Muscle of arm (tissue), 12 donors: ENCODE measurements around the gene GDNF. TPM values are rescaled to one million over a fixed set of nuclear protein-coding genes. Genes with fewer than 3 reads are reported as not detected.
"Not testable (repeated sequence)": the region's sequence is repeated elsewhere in the genome, so short reads cannot be mapped to it uniquely, and the experiment has no call there.

Experiments
- DNase-seq: peaks from one replicate; pipeline ENCODE4 v3.0.0-alpha.2; 2013
- polyA plus RNA-seq, 12 donors: library from polyadenylated mRNA; unstranded; fragments of 120-200 nt; gene quantifications; one replicate each; pipeline ENCODE4 v1.2.1, GENCODE V29; 2013; ENCODE audit not compliant: insufficient read length in 12 of 12

The GDNF gene
- polyA plus RNA-seq, 12 donors: 1.6 to 17.4 (median 5.6) TPM; not detected in 2

DNA sequence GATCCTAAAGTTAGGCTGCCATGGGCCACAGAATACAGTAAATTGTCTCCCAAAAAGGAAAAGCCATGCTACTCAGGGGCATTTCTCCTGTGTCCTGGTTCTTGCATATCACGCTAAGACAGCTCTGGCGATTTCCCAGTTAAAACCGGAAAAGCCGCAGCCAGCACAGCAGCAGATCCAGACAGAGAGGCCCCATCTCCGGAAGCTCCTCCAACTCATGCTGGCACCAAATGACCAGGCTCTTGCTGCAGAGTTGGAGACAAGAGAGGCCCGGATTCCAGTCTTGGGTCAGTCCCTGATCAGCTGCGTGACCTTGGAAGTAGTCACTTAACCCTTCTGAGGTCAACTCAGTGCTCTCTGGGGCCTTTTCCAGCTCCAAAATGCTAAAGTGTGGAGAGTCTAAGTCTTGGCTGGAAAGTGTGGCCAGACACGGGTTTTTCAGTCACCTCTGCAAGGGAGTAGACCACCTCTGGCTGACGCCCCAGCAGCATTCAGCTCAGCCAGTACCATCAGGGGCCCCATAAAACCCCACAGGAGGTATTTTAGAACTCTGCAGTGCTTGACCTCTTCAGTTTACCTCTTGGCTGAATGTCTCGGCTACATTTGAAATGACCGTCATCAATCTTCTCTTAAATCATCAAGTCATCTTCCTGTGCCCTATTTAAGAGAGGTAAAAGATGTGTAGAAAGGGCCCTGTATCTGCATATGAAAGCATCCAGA lies 16.2 kb downstream of the GDNF start:
- DNase-seq: no peak

DNA sequence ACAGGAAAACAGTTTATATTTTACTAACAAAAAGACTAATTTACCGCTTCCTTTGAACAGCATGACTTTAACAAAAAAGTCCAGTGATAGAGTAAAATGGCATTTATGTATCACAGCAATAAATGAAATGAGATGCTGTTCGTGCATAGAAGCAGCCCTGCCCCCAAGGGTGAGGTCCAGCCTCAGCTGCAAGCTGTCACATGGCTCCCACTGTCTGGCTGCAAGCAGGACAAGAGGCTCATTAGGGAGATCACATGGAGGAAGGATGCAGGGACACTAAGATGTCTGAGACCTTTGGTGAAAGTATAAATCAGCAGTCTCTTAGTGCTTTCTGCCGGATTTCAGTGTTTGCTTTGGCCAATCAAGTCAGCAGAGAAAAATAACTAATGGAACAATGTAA lies 23.0 kb downstream of the GDNF start:
- DNase-seq: no peak

DNA sequence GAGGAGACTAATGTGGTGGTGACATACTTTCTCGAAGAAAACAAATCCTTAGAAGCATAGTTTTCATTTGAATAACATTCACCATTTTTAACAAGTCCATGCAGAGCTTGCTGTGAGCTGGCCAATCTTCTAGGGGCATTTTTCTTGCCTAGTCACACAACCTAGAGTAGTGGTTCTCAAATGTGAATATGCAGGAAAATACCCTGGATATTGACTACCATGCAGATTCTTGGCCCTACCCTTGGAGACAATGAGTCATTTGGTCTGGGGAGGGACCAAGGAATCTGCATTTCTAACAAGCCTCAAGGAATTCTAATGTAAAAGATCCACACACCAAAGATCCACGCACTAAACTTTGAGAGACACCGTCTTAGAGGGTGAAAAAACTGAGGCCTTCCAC lies 23.5 kb downstream of the GDNF start:
- DNase-seq: no peak

GRCh38 chr5:37815913-37816312 lies 23.9 kb downstream of the GDNF start:
- no peak for DNase-seq

- no peak for DNase-seq
Observed at GRCh38 chr5:37814699-37815098, 25.1 kb downstream of the GDNF start.

- no peak for DNase-seq
Observed at GRCh38 chr5:37812365-37812764, 27.5 kb downstream of the GDNF start.

DNA sequence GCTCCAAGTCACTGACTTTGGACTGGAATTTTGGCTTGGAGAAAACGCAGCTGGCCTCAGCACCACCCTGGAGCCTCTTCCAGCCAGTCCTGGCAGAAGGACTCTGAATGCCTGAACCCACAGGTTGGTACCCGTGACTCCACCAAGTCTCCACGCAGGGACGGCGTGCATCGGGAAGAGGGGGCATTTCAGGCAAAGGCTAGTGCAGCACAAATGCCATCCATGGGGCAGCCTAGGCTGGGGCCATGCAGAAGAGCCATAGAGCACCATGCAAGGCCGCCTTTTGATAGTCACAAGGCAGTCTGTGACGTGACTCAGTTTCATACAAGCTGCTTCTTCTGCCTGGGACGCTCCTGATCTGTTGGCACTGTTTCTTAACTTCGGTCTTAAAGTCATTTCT lies 28.0 kb downstream of the GDNF start:
- DNase-seq: no peak

DNA sequence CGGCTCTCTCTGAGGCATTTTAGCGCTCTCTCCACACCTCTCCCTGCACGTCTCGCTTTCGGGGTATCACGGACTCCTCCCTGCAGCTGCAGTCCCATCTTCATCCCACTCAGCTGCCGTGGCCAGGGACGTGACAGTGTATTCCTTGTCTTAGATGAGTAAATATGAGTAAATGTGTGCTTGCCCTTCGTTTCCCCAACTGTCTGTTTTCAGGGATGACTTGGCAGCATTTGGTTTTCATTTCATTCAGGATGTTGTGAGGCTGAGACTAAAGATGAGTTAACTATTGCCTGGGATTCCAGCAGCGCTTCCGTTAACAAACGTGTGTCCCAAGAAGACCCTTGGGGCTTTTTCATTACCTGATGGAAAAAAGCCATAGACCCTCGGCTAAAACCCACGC lies 29.5 kb downstream of the GDNF start:
- no peak for DNase-seq

GRCh38 chr5:37808945-37809344 lies 30.9 kb downstream of the GDNF start:
- DNase-seq: no peak

- peak; percentile 19 for DNase-seq
Observed at GRCh38 chr5:37807621-37808301, 32.1 kb downstream of the GDNF start.

GRCh38 chr5:37807015-37807414 lies 32.8 kb downstream of the GDNF start:
- DNase-seq: no peak

DNA sequence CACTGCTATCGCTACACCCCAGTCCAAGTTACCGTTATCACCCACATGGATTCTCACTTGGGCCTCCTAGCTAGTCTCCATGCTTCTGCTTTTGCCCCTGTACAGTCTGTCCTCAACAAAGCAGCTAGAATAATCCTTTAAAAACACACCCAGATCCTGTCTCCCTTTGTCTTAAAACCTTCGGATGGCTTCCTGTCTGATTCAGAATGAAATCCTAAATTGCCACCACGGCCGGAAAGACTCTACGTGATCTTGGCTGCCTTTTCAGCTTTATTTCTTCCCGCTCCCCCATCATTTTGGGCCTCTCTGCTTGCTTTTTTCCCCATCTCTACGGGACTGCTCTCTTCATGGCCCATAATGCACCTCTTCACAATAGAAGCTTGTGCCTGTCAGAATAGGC lies 33.4 kb downstream of the GDNF start:
- DNase-seq: no peak

DNA sequence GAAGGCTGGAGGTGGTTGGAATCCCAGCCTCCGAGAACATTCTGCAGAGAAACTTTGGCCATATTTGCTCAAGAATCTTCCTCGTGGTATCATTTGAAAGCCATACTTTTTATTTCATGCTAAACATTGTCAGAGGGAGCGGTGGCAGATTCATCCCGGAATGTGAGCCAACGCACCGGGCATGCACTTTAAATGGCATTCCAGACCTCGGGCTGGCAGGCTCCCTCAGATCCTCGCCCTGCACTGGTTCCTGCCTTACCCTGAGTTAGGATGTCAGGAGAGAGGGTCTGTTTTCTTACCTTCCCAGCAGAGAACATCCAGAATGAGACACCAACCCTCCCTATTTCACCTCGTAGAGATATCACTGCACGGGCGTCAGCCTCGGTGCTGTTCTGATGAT lies 33.8 kb downstream of the GDNF start:
- no peak for DNase-seq

DNA sequence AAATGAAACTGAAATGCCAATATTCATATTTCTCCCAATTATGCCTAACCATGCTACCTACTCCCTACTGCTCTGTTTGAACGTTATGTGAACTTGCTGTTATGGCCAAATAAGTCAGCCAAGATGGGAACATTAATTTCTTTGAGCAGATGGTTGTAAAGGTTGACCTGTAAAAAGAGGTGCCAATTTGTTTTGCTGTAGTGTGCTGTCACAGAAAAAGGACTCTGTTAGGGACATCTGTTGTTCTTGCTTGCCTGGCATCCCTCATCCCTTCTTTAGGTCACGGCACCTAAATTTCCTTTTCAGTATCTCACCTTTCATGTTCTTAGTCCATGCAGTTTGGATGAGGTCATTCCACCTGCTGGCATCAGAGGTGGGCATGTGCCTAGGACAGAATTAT lies 35.4 kb downstream of the GDNF start:
- DNase-seq: no peak

DNA sequence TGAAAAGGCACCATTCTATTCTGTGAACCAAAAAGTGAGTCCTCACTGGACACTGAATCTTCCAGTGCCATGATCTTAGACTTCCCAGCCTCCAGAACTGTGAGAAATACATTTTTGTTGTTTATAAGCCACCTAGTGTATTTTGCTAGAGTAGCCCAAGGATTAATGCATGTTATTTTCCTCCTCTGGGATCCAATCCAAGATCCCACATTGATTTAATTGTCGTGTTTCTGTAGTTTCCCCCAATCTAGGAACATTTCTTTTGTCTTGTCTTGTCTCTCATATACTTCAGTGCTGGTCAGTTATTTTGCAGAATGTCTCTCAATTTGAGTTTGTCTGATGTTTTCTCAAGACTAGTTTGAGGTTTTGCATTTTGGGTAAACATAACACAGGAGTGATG lies 36.4 kb downstream of the GDNF start:
- DNase-seq: no peak

DNA sequence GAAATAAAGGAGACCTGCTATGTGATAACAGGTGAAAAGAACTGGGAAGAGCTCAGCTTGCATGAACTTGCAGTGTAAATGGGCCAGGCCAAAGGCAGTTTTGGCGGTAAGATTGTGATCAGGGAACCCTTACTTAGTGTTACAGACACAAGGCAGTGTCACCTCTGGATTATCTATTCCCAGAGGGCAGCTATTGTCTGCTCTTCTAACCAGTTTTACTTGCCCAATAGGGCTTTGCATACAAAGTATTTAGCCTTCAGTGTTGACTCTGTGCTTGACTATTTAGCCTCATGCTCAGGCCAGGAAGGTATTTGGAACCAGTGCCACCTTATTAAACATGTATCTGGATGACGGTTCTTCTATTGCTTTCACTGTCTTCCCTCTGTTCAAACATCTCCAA lies 38.3 kb downstream of the GDNF start:
- no peak for DNase-seq

- DNase-seq: no peak
Observed at GRCh38 chr5:37799865-37800421, 39.9 kb downstream of the GDNF start.

DNA sequence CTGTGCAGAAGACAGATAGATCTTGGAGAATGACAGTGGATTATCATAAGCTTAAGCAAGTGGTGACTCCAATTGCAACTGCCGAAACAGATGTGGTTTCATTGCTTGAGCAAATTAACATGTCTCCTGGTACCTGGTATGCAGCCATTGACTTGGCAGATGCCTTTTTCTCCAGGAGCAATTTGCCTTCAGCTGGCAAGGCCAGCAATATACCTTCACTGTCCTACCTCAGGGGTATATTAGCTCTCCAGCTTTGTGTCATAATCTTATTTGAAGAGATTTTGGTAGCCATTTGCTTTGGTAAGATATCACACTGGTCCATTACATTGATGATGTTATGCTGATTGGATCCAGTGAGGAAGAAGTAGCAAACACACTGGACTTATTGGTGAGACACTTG lies 43.4 kb downstream of the GDNF start:
- not testable (repeated sequence) for DNase-seq

DNA sequence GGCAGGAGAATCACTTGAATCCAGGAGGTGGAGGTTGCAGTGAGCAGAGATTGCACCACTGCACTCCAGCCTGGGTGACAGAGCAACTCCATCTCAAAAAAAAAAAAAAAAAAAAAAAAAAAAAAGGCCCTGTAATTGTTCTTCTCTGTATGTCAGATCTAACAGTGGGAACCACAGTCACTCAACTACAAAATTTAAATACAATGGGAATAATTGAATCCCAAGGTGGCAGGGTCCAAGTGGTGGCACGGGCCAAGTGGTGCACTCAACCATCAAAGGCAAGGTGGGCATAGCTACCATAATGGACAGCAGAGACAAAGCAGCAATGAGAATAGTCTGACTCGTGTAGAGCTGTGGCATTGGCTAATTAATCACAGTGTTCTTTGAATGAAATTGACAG lies 44.5 kb downstream of the GDNF start:
- DNase-seq: not testable (repeated sequence)

DNA sequence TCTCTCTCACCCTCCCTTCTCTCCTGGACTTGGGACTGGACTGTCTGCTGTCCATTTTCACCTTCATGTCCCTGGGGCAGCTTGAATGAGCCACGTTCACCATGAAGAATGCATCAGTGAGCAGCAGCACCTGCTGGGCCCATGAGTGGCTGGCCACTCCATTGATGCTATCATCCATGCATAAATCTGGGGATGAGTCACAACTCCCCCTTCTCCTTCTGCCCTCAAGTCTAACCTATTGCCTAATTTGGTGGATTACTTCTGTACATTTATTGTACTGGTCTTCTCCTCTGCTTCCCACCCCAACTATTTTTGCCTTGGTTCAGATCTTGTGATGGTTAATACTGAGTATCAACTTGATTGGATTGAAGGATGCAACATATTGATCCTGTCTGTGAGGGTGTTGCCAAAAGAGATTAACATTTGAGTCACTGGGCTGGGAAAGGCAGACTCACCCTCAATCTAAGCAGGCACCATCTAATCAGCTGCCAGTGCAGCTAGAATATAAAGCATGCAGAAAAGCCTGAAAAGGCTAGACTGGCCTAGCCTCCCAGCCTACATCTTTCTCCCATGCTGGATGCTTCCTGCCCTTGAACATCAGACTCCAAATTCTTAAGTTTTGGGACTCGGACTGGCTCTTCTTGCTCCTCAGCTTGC lies 46.7 kb downstream of the GDNF start:
- DNase-seq: no peak

DNA sequence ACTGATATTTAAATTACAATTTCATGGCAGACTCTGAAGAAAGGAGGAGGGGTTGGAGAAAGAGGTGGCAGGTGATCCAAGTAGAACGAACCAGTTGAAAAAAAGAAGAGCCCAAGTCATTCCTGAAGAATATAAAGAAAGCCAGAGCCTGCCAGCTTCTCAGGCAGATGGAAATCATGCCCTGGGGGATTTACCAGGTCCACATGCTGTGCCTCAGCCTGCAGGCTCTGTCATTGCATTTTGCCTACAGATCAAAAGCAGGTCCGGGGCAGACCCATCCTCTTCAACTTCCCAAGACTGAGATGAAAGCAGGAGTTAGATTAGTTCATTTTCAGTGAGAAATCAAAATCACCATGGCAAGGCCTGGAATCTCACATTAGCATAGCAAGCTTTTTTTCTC lies 48.5 kb downstream of the GDNF start:
- no peak for DNase-seq

DNA sequence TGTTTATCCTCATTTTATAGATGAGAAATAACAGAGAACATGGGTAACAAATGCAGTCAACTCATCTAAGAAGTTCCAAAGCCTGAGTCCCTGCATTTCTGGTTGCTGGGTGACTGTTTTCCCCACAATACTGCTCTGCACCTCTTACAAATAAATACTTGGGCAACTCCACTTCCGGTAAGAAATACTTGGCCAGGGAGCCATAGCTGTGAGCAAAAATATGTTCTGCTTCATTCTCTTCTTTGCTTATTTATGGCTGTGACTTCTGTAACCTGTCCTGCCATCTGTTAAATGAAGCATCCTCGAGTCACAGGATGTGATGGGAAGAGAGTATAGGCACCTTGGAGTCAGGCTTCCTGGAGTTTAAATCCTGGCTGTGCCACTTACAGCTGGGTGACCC lies 49.9 kb downstream of the GDNF start:
- DNase-seq: no peak

- DNase-seq: no peak
Observed at GRCh38 chr5:37787742-37788141, 52.1 kb downstream of the GDNF start.
